Measurements from ENCODE around the gene MINDY2.
"Not testable (repeated sequence)": the region's sequence is repeated elsewhere in the genome, so short reads cannot be mapped to it uniquely, and the experiment has no call there.

Gene MINDY2

DNA sequence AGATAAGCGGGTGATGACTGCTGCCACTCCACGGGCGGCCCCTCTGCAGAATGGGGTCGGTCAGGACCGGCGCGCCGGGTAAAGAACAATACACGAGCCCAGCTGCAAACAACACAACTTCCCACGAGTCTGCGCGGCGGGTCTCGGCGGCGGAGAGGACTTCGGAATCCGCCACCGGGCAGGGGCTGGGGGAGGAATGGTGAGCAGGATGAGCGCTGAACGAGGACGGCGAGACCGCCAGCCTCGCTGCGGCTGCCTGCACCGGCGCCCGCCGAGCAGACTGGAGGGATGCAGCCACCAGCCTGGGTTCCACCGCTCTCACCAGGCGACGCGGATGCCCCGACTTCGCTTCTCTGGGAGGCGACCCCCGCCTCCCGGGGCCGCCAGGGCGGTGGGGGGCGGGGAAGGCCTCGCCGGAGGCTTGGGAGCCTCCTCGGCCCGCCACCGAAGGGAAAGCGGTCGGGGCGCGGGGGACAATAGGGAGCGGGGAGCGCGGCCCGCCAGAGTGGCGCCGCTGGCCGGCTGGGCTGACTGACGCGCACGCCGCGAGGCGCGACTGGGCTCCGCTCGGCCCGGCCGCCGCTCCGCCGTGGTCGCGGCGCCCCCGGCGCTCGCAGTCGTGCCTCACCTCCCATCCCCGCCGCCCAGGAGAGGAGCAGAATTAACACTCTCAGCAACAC lies 22.1 kb upstream of the MINDY2 start:
- peak overlapping the region; percentile 76 to 98 (median 95) for H3K27ac ChIP-seq
- peak overlapping the region; percentile 80 to 94 (median 91) for H3K4me3 ChIP-seq

DNA sequence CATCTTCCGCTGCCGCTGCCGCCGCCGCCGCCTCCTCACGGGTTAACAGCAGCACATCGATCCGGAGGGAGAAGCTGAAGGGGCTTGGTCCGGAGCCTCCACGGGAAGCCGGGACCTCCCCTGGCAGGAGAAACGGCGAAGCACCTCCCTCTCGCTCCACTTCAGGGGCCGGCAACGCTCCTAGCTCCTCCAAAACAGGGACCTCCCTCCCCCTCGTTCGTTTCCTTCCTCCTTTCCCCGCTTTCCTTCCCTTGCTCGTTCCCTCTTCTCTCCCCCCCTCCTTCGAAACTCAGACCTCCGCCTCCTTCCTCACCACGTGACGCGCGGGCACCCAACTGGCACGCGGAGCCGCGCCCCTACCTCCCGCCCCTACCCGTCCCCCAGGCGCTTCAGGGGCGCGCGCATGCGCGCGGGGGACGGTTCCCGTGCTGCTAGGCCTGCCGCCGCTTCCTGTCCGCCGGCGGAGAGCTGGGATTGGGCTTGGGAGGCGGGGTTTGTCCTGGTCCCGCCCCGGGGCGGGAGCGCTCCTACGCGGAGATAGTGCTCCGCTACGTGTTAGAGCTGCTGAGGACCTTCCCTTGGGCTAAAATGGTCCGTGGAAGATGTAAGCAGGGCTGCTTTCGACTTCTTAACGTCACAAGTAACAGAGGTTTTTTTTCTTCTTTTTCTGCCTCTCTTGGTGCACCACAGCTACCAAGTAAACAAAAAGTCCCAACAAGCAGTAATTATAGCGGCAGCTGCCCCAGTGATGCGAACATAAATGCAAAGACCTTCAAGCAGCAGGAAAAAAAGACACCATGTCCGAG lies 21.4 kb upstream of the MINDY2 start, which contains the start of gene ADAM10:
TSS of gene ADAM10 (minus strand) at position 176 of the 806 bp plus-strand sequence. CDS start at position 3, 173 bp downstream.
- Histone ChIP-seq H3K27ac (peak within 1 kb of the TSS; percentile 76 to 98 (median 95)), H3K4me3 (peak within 1 kb of the TSS; percentile 80 to 94 (median 91))

DNA sequence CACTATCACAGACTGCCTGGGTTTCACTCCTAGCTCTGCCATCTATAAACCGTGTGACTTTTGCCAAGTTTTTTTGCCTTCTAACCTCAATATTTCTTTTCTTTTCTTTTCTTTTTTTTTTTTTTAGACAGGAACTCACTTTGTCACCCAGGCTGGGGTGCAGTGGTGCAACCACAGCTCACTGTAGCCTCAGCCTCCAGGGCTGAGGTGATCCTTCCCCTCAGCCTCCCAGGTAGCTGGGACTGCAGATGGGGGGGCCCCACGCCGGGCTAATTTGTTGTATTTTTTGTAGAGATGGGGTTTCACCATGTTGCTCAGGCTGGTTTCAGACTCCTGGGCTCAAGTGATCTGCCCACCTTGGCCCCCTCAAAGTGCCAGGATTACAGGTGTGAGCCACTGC lies 18.4 kb upstream of the MINDY2 start:
- Histone ChIP-seq H3K27ac (no peak overlapping the region), H3K4me3 (no peak overlapping the region)

DNA sequence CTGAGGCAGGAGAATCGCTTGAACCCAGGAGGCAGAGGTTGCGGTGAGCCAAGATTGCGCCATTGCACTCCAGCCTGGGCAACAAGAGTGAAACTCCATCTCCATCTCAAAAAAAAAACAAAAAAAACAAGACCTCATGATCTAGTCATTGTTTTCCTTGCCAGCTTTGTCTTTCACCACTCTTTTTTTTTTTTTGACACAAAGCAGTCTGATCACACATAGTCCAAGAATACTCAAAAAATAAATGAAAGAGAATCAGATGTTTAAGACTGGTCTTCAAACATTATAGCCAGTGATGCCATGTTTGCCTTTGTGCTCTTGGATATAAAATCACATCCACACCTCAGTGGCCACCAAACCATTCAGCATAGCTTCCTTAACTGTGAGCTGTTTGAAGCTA lies 15.8 kb upstream of the MINDY2 start:
- no peak overlapping the region for H3K4me3 ChIP-seq
- H3K27ac ChIP-seq, result no peak overlapping the region

DNA sequence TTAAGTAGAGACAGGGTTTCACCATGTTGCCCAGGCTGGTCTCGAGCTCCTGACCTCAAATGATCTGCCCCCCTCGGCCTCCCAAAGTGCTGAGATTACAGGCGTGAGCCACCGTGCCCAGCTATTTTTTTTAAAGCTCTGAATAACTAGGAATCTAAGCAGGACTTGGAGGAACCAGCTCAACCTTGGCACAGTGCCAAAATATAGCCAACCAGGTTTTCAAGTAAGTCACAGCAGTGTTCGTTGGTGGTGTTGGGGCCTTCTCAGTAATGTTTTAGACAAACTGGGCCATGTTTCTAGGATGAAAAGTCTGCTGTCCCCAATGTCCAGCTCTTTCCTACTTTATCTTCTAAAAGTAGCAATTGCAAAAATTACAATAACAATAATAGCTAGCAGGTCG lies 15.1 kb upstream of the MINDY2 start:
- no peak overlapping the region for H3K27ac ChIP-seq
- H3K4me3 ChIP-seq, result no peak overlapping the region

DNA sequence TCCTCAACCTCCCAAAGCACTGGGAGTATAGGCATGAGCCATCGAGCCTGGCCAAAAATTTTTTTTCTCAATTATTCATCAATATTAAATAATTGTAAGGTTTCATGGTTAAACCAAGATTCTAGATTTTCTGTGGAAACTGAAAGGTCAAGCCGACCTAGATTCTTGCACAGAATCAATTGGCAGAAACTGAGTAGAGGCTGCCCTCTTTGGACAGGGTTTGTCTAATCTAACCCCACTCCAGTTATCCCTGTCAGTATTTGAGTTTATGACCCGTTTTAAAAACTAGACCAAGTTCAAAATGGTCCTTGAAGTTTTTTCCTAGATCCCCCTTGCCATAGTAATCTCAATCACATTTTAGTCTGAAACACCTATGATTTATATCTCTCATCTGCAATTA lies 13.0 kb upstream of the MINDY2 start:
- Histone ChIP-seq H3K4me3 (no peak overlapping the region), H3K27ac (no peak overlapping the region)

DNA sequence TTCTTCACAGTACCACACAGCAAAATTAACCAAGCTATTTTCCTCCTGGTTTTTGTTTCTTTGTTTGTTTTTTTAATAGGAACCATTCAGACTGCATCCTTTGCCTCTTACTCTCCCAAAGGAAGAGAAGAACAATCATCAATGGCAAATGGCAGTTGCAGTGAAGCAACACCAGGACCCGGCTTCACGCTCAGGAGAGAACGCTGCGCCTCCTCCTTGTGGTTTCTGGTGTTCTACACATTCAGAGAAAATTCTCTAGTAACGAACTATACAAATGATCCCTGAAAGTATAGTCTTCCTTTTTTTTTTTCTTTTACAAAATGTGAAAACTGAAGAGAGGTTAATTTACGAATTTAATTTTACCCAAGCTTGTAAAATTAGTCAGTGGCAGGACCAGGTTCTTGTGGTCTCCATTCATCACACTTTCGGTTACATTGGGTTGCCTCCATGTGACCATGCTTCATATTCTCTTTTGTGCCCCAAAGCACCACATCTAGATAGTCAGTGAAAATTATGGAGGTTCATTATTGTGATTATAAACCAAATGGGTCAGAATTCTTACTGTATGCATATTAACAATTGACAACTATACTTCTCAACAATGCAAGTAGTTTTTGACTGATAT lies 10.6 kb upstream of the MINDY2 start:
- Histone ChIP-seq H3K27ac (no peak overlapping the region), H3K4me3 (no peak overlapping the region)

DNA sequence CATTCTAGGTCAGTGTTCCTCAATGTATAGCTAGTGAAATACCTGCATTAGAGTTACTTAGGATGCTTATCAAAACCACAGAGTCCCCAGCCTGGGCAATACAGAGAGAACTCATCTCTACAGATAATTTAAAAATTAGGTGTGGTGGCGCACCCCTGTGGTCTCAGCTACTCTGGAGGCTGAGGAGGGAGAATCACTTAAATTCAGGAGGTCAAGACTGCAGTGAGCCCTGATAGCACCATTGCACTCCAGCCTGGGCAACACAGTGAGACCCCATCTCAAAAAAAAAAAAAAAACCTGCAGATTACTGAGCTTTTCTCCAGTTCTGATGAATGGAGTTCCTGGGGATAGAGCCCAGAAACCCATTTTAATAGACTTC lies 10.1 kb upstream of the MINDY2 start:
- Histone ChIP-seq H3K4me3 (no peak overlapping the region), H3K27ac (no peak overlapping the region)

DNA sequence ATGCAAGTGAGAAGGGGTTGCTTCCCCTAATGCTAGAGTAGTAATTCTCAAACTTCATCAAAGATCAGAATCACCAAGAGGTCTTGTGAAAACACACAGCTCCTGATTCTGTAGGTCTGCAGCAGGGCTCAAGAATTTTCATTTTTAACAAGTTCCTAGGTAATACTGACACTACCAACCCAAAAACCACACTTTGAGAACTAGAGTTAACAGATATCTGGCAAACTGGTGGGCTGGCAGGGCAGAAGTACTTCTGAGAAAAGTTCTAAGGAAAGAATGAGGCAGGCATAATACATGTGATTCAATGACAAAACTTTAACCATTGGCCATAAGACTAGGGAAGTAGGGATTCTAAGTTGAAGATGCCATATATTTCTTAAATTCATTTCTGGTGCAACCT lies 8.8 kb upstream of the MINDY2 start:
- H3K27ac ChIP-seq, result no peak overlapping the region
- no peak overlapping the region for H3K4me3 ChIP-seq

DNA sequence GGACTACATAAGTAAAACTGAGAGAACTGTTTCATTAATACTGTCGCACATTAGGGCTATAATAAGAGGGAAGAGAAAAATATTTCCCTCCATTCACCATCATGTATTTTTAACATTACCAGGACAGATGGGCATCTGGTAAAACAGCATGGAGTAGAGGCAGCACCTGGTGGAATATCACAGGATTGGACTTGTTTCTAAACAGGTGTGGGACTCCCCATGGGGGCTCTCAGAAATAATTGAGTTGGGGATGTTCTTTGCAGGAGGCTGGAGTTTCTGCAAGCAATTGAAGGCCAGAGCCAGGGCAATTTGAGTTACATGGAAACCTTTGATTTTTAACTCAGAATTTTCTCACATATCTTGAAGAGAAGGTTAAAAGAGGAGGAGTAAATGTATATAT lies 8.4 kb upstream of the MINDY2 start:
- Histone ChIP-seq H3K4me3 (no peak overlapping the region), H3K27ac (no peak overlapping the region)

DNA sequence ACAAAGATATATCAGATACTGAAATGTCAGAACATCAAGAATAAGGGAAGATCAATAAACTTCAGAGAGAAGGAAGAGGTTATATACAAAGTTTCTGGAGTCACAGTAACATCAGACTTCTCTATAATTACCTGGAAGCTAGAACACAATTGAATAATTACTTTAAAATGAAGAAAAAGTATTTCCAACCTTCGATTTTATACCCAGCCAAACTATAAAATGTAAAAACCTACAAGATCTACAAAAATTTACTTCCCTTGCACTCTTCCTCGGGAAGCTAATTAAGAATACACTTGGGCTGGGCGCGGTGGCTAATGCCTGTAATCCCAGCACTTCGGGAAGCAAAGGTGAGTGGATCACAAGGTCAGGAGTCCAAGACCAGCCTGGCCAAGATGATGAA lies 6.6 kb upstream of the MINDY2 start:
- Histone ChIP-seq H3K27ac (no peak overlapping the region), H3K4me3 (no peak overlapping the region)

DNA sequence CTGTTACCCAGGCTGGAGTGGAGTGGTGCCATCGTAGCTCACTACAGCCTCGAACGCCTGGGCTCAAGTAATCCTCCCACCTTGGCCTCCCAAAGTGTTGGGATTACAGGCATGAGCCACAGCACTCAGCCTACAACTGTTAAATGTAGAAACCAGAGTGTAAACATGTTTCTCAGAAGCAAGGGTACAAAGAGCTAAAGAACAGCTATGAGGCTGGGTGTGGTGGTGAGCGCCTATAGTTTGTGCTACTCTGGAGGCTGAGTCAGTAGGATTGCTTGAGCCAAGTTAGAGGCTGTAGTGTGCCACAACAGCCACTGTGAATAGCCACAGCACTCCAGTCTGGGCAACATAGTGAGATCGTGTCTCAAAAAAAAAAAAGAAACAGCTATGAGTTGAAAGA lies 4.8 kb upstream of the MINDY2 start:
- Histone ChIP-seq H3K27ac (no peak overlapping the region), H3K4me3 (no peak overlapping the region)

DNA sequence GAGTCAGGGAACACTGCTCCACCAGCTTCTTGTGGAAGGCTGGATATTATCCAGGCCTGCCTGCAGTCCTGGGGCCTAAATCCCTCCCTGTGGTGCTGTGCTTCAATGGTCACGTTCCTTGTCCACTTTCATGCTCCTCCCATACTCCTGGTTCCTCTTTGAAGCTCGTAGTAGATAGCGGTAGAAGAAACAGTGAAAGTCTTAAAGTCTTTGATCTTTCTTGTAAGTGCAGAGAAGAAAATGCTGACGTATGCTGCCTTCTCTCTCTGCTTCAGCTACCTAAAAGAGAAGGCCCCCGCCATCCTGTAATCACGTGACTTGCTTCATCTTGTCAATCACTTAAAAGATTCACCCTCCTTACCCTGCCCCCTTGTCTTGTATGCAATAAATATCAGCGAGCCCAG lies 2.5 kb upstream of the MINDY2 start:
- H3K4me3 ChIP-seq, H3K27ac ChIP-seq: not testable (repeated sequence)

DNA sequence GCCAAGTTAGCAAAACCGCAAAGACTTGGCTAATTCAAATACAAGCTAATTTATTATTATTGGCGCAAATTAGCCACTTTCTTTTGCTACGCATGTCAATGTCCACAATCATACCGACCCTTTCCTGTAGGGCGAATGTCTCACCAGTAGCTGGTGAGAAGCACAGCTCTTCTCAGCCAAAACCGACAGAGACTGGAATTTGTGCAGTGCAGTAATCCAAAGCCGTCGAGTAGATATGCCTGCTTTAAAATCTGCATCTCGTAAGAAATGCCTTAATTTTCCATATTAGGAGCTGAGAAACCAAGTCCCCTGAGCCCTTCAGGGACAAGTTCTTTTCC lies 614 bp upstream of the MINDY2 start:
- Histone ChIP-seq H3K4me3 (peak overlapping the region; percentile 73 to 98 (median 87)), H3K27ac (peak overlapping the region; percentile 9 to 99 (median 92))

DNA sequence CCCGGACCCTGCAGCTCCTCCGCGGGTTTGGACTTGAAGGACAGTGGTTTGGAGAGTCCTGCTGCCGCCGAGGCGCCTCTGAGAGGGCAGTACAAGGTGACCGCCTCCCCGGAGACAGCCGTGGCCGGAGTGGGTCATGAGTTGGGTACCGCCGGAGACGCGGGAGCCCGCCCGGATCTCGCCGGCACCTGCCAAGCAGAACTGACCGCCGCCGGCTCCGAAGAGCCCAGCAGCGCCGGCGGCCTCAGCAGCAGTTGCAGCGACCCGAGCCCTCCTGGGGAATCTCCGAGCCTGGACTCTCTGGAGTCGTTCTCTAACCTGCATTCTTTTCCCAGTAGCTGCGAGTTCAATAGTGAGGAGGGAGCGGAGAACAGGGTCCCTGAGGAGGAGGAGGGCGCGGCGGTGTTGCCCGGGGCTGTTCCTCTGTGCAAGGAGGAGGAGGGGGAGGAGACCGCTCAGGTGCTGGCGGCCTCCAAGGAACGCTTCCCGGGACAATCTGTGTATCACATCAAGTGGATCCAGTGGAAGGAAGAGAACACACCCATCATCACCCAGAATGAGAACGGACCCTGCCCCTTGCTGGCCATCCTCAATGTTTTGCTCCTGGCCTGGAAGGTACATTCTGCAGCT lies 634 bp downstream of the MINDY2 start:
- Histone ChIP-seq H3K27ac (peak overlapping the region; percentile 71 to 99 (median 94)), H3K4me3 (peak overlapping the region; percentile 73 to 98 (median 87))

DNA sequence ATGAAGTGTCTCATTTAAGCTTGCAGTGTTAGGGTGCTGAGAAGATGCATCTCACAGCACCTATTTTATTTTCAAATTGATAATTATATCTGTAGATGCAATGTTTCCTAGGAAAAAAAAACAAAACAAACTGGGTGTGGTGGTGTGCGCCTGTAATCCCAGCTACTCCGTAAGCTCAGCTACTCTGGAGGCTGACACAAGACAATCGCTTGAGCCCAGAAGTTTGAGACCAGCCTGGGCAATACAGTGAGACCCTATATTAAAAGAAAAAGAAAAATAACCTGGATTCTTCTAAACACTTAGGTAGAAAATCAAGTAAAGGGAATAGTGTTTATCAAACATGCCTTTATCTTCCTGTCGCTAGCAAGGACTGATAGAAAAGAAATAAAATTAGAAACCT lies 1.9 kb downstream of the MINDY2 start:
- peak overlapping the region in 4 of 7 experiments; percentile 8 to 98 (median 80) for H3K4me3 ChIP-seq
- H3K27ac ChIP-seq, result no peak overlapping the region

DNA sequence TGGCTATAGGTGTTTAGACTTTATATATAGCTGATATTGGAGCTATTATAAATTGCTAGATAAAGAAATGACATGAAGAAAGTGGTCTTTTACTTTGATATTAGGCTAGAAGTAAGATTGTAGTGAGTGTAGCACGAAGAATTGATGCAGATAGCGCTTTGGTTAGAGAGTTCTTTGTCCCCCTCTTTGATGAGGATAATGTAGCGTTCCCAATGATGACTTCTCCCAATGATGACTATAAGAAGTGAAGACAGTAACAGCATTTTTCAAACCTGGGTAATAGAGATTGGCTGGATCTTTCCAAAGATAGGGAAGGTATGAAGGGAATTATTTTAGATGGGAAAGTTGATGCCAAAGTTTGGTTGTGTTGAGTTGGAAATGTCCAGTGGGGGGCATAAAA lies 4.3 kb downstream of the MINDY2 start:
- H3K4me3 ChIP-seq, result no peak overlapping the region
- H3K27ac ChIP-seq, result no peak overlapping the region

DNA sequence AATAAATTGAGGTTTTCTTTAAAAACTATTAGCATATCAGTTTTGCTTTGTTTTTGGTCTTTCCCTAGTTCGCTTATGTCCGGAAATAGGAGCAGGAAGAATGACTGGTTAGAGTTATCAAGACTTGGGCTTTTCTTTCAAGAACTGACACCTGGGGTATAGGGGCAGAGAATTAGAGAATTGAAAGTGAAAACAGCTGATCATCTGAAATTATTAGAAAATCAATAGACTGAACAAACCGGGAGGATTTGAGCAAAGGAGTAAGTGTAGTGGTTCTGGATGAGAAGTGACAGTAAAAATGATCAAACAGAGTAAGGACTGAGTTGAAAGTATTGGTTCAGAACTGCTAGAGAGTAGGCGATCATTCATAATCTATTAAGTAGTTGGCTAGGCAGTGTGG lies 6.0 kb downstream of the MINDY2 start:
- no peak overlapping the region for H3K4me3 ChIP-seq
- no peak overlapping the region for H3K27ac ChIP-seq

DNA sequence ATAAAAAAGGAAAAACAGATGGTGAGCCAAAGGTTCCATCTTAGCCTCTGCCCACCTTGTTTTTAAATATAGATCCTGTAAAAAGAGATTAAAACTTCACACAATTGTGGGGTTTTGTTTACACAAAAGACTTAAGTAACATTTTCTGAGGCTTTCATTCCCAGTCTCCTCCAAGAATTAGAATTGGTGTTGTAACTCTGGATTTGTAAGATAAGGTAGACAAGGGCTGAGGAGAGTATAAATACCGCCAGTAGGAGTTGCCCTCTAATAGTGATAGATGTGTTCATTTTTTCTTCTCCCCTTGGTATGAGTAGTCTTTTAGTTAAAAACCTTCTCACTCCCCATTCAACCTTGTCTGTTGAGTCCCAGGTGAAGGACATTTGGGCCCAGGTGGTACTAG lies 8.5 kb downstream of the MINDY2 start:
- H3K4me3 ChIP-seq, result no peak overlapping the region
- H3K27ac ChIP-seq, result no peak overlapping the region

DNA sequence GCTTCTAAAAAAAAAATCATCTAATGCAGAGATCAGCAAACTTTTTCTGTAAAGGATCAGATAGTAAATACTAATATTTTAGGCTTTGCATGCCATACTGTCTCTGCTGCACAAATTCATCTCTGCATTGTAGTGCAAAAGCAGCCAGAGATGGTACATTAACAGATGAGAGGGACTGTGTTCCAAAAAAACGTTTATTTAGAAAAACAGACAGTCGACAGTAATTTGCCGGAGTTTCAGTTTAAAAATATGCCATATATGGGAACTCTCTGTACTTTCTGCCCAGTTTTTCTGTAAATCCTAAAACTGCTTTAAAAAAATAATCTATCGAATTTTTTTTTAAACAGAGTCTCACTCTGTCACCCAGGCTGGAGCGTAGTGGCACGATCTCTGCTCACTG lies 14.3 kb downstream of the MINDY2 start:
- Histone ChIP-seq H3K4me3 (no peak overlapping the region), H3K27ac (no peak overlapping the region)

Measured in skin epidermis (tissue), 12 donors.